Fibroblast of lung (primary cell): ENCODE results near the gene TOR2A. TPM values are rescaled to one million over a fixed set of nuclear protein-coding genes. Genes with fewer than 3 reads are reported as not detected.

Experiments
- DNase-seq, 2 donors: peaks; one replicate each; pipeline versions ENCODE4 v3.0.0 to v3.0.0-alpha.2; 2010; ENCODE audit warnings: low read depth in 2 of 2
- H2AFZ ChIP-seq: 2 replicates; pipeline ENCODE4 v1.5.1; 2012; ENCODE audit warnings: low read length, control low read depth, inconsistent platforms
- H3K27ac ChIP-seq: 2 replicates; pipeline ENCODE4 v1.5.1; 2011; ENCODE audit warnings: low read length, control low read depth; ENCODE audit not compliant: insufficient read depth
- H3K27me3 ChIP-seq: 2 replicates; pipeline ENCODE4 v1.5.1; 2011; ENCODE audit warnings: mild to moderate bottlenecking, low read length; ENCODE audit not compliant: control insufficient read depth, insufficient read depth
- H3K36me3 ChIP-seq: 2 replicates; pipeline ENCODE4 v1.5.1; 2011; ENCODE audit warnings: low read length; ENCODE audit not compliant: control insufficient read depth, insufficient read depth
- H3K4me1 ChIP-seq: 2 replicates; pipeline ENCODE4 v1.5.1; 2011; ENCODE audit warnings: low read length; ENCODE audit not compliant: control insufficient read depth, insufficient read depth; ENCODE audit errors: extremely low read depth
- H3K4me2 ChIP-seq: 2 replicates; pipeline ENCODE4 v1.5.1; 2011; ENCODE audit warnings: low read length, control low read depth; ENCODE audit not compliant: insufficient read depth; ENCODE audit errors: extremely low read depth
- H3K4me3 ChIP-seq, 4 experiments: fragments of 200-600 bp in 1 of 4; sonication (generic) in 1 of 4; replicated peaks in 1 of 4; 2 replicates each; pipeline ENCODE4 v1.5.1; 2011 to 2016; ENCODE audit warnings: low read length in 4 of 4, low read depth in 3 of 4, mild to moderate bottlenecking in 3 of 4, control low read depth in 2 of 4, inconsistent platforms in 1 of 4, mixed read lengths in 1 of 4; ENCODE audit not compliant: insufficient read depth in 1 of 4; ENCODE audit errors: control extremely low read depth in 1 of 4
- H3K79me2 ChIP-seq: 2 replicates; pipeline ENCODE4 v1.5.1; 2012; ENCODE audit warnings: mild to moderate bottlenecking, low read length, inconsistent platforms; ENCODE audit not compliant: control insufficient read depth, insufficient read depth
- H3K9ac ChIP-seq: 2 replicates; pipeline ENCODE4 v1.5.1; 2011; ENCODE audit warnings: mild to moderate bottlenecking, low read length, control low read depth; ENCODE audit not compliant: insufficient read depth
- H3K9me3 ChIP-seq: 2 replicates; pipeline ENCODE4 v1.5.1; 2012; ENCODE audit warnings: low read depth, low read length; ENCODE audit not compliant: control insufficient read depth, insufficient read depth
- H4K20me1 ChIP-seq: 2 replicates; pipeline ENCODE4 v1.5.1; 2011; ENCODE audit warnings: low read length; ENCODE audit not compliant: control insufficient read depth, insufficient read depth; ENCODE audit errors: extremely low read depth
- CTCF ChIP-seq, 2 donors: IDR thresholded peaks in 1 of 2; conservative IDR thresholded peaks in 1 of 2; 1 replicate in 1 of 2; 2 replicates in 1 of 2; pipeline ENCODE4 v1.5.1; 2011 to 2012; ENCODE audit warnings: low read length in 2 of 2, control low read depth in 1 of 2, inconsistent platforms in 1 of 2, low read depth in 1 of 2, mild to moderate bottlenecking in 1 of 2
- EZH2 ChIP-seq: IDR thresholded peaks from 2 replicates; pipeline ENCODE4 v1.5.1; 2012; ENCODE audit warnings: low read length, control low read depth, mild to moderate bottlenecking; ENCODE audit errors: missing control alignments
- polyA plus RNA-seq, 2 donors: library from polyadenylated mRNA; depleted of rRNA in 1 of 2; stranded (reverse) in 1 of 2; unstranded in 1 of 2; fragments of >200 nt; gene quantifications; 2 replicates each; pipeline ENCODE4 v1.2.1, GENCODE V29; 2011 to 2012; ENCODE audit warnings: missing spikeins in 1 of 2
- total RNA-seq: library from RNA; depleted of rRNA; stranded (reverse); fragments of >200 nt; gene quantifications from 2 replicates; pipeline ENCODE4 v1.2.1, GENCODE V29; 2014

The TOR2A gene
- total and polyA plus RNA-seq, 2 donors (not counting 1 experiment from before 2014, with no cell fraction given) = 3.6 to 5.0 TPM

- TF ChIP-seq CTCF (conservative IDR thresholded peaks at IDR 0.05 in 1 of 2, IDR thresholded peaks at IDR 0.05 in 1 of 2; ENCODE audit: low read depth in 1 of 2, low read length in 2 of 2) (no peak), EZH2 (no peak)
- Histone ChIP-seq H3K9me3 (no peaks in the 10 kb centered on the region), H3K9ac (no peak overlapping the region), H3K4me2 (no peak overlapping the region), H4K20me1 (peaks cover 2% of the 10 kb centered on the region), H3K36me3 (no peaks in the 10 kb centered on the region), H3K4me1 (no peaks in the 10 kb centered on the region), H3K27ac (no peak overlapping the region), H3K79me2 (no peaks in the 10 kb centered on the region), H3K27me3 (peaks cover 33% of the 10 kb centered on the region), H2AFZ (no peak overlapping the region), H3K4me3 (no peak overlapping the region)
- DNase-seq = no peak
These were observed 18.5 kb upstream of the TOR2A start for GRCh38 chr9:127753622-127754021.

- no peaks in the 10 kb centered on the region for H3K36me3 ChIP-seq
- no peak overlapping the region for H3K4me3 ChIP-seq
- H3K27me3 ChIP-seq = peaks cover 36% of the 10 kb centered on the region
- no peak overlapping the region for H3K9ac ChIP-seq
- TF ChIP-seq CTCF (conservative IDR thresholded peaks at IDR 0.05 in 1 of 2, IDR thresholded peaks at IDR 0.05 in 1 of 2; ENCODE audit: low read depth in 1 of 2, low read length in 2 of 2) = no peak
- TF ChIP-seq EZH2 = no peak
- H3K4me1 ChIP-seq = no peaks in the 10 kb centered on the region
- H4K20me1 ChIP-seq = peaks cover 2% of the 10 kb centered on the region
- no peak for DNase-seq
- H3K79me2 ChIP-seq = no peaks in the 10 kb centered on the region
- no peak overlapping the region for H2AFZ ChIP-seq
- H3K27ac ChIP-seq = no peak overlapping the region
- H3K4me2 ChIP-seq = no peak overlapping the region
- H3K9me3 ChIP-seq = no peaks in the 10 kb centered on the region
These were observed 18.1 kb upstream of the TOR2A start for GRCh38 chr9:127753148-127753547.

DNA sequence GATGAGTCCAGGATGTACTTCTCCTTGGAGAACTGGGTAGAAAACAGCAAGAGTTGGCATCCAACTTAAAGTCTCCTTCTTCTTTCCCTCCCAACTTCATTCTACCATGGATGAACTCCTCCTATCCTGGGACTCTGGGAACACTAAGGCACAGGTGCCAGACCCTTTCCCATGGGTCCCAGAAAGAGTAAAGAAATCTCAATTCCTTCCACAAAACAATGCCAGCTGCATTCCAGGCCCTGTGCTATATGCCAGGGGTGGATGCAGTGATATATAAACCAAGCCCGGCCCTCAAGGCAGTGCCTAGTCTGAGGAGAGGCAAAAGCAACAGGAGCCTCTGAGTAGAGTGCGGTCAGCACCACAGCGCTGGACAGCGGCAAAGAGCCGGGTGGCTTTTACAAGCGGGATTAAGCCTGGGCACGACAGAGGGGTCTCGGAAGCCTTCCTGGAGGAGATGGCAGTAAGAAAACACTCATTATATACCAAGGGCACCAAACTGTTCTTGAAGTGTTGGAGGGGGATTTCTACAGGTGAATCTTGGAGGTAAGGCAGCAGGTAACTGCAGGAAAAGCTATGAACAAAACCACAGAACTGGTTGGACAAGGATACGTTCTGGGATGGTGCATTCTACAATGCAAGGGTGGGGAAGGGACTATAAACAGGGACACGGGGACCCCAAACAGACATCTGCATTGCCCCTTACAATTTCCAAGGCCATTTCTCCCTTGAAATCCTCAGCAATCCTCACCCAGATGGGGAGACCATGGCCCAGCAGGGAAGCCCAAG, 16.4 kb upstream of the TOR2A start:
- Histone ChIP-seq H3K4me1 (no peaks in the 10 kb centered on the region), H4K20me1 (peaks cover 2% of the 10 kb centered on the region), H3K36me3 (no peaks in the 10 kb centered on the region), H3K4me2 (no peak overlapping the region), H3K4me3 (no peak overlapping the region), H3K27me3 (peaks cover 43% of the 10 kb centered on the region), H3K9ac (no peak overlapping the region), H3K9me3 (no peaks in the 10 kb centered on the region), H2AFZ (no peak overlapping the region), H3K27ac (no peak overlapping the region), H3K79me2 (no peaks in the 10 kb centered on the region)
- DNase-seq = peak in 1 of 2 donors; percentile 20
- TF ChIP-seq CTCF (conservative IDR thresholded peaks at IDR 0.05 in 1 of 2, IDR thresholded peaks at IDR 0.05 in 1 of 2; ENCODE audit: low read depth in 1 of 2, low read length in 2 of 2) = no peak
